ENCODE measurements around the gene HIC2.
A peak's percentile ranks its signal among the peaks of the same experiment; 100 is the strongest.
"Not testable (repeated sequence)": the region's sequence is repeated elsewhere in the genome, so short reads cannot be mapped to it uniquely, and the experiment has no call there.

Gene HIC2

DNA sequence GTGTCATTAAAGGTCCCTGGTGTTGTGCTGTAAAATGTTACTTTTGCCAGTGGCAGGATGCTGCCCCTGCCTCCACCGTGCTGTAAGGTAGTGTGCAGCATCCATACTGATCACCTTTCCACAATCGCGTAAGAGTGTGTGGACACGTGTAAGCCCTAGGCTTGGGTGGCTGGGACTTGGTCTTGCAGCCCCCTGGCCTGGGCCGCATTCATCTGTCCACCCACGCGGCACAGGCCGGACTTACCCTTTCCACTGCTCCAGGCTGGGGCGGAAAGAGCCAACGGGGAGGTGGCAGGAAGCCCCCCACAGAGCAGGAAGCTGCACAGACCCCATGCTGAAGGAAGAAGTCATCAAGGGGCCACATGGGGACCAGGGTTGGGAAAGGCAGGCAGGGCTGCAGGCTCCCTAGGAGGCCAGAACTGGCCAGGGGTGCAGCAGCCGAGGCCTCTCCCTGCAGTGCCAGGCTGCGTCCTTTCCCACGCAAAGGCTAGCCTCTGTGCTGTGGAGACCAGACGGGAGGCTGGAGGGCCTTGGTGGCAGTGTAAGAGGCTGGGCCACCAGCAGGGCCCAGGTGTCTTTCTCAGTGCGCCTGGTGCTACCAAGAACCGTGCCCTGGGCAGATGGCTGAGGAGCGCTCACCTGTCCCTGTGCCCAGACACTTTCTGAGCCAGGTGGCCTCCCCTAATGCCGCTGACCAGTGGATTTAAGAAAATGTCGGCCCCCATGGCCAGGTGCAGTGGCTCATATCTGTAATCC, 38.3 kb downstream of the HIC2 start:
- H3K4me3 ChIP-seq (ENCODE audit: low read depth, low read length), result no peak overlapping the region
- no peak for DNase-seq (ENCODE audit: low read depth)
- TF ChIP-seq POLR2A (IDR thresholded peaks at IDR 0.05; ENCODE audit: extremely low read depth, insufficient read length) (no peak), MAX (IDR thresholded peaks at IDR 0.05; ENCODE audit: low read depth, low read length) (no peak), MYC (IDR thresholded peaks at IDR 0.05; ENCODE audit: low read depth, low read length) (no peak)
- TF ChIP-seq, protein P1, sequence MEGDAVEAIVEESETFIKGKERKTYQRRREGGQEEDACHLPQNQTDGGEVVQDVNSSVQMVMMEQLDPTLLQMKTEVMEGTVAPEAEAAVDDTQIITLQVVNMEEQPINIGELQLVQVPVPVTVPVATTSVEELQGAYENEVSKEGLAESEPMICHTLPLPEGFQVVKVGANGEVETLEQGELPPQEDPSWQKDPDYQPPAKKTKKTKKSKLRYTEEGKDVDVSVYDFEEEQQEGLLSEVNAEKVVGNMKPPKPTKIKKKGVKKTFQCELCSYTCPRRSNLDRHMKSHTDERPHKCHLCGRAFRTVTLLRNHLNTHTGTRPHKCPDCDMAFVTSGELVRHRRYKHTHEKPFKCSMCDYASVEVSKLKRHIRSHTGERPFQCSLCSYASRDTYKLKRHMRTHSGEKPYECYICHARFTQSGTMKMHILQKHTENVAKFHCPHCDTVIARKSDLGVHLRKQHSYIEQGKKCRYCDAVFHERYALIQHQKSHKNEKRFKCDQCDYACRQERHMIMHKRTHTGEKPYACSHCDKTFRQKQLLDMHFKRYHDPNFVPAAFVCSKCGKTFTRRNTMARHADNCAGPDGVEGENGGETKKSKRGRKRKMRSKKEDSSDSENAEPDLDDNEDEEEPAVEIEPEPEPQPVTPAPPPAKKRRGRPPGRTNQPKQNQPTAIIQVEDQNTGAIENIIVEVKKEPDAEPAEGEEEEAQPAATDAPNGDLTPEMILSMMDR (IDR thresholded peaks at IDR 0.05; ENCODE audit: low read depth, low read length), result no peak

DNA sequence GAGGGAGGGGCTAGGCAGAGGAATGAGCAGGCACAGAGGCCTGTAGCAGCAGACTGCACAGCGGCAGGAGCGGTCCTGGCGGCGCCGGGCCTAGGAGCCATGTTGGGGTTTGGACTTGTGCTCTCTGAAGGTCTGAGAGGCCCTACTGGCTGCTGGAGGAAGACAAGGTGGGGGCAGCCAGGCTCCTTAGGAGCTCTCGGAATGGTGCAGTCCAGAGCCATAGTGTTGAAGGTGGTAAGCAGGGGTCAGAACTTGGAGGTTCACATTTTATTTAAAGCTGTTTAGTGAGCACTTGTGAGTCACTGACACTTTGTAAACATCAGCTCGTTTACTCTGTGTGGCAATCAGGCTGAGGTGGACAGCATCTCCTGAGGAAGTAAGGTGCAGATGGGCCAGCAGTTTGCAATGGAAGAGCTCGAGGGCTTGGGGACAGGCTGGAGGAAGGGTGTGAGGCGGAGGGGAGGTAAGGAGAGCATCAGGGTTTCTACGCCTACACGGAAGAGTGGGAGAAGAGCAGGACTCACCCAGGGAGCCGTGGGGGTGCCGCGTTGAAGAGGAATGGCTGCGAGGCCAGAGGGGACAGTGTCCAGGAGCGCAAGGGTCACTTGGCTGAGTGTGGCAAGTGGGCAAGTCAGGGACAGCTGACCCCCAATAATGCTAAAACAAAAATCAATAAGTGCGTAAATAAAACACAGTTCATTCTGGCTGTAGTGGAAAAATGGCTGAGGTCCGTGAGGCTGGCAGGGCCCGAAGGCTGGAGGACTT, 40.0 kb downstream of the HIC2 start:
- TF ChIP-seq MAX (IDR thresholded peaks at IDR 0.05; ENCODE audit: low read depth, low read length), result no peak
- TF ChIP-seq, protein P1 (IDR thresholded peaks at IDR 0.05; ENCODE audit: low read depth, low read length), result no peak
- no peak for TF ChIP-seq MYC (IDR thresholded peaks at IDR 0.05; ENCODE audit: low read depth, low read length)
- no peak for TF ChIP-seq POLR2A (IDR thresholded peaks at IDR 0.05; ENCODE audit: extremely low read depth, insufficient read length)
- no peak for DNase-seq (ENCODE audit: low read depth)
- no peak overlapping the region for H3K4me3 ChIP-seq (ENCODE audit: low read depth, low read length)

GRCh38 chr22:21462672-21463071, 45.5 kb downstream of the HIC2 start:
- H3K4me3 ChIP-seq (ENCODE audit: low read depth, low read length), result not testable (repeated sequence)

DNA sequence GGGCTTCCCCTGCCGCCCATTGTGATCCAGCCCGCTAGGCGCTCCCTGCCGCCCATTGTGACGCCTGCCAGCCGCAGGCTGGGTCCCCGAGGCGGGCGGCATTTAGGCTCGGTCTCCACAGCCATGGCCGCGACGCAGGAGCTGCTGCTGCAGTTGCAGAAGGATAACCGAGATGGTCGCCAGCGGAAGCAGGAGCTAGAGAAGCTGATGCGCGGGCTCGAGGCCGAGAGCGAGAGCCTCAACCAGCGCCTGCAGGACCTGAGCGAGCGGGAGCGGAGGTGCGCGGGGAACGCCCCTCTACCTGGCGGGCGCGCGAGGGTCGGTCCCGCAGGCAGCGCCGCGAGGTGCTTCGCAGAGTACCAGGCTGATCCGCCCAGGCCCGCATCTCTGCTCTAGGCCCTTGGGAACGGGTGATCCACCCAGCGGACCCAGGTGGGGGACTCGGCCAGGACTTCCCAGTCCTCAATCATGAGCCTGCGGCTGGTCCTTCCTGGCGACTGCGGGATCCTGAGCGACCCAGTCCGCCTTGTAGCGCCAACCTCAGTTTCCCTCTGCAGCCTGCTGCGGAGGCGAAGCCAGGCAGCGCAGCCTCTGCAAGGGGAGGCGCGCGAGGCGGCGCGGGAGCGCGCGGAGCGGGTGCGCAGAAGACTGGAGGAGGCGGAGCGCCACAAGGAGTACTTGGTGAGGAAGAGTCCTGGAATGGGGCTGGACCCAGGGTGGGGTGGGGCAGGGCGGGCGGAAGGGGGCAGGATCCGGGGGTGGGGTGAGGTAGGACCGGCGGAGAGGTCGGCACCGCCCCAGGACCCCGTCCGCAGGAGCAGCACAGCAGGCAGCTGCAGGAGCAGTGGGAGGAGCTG, 50.4 kb downstream of the HIC2 start, which contains the start of gene TMEM191C:
Gene TMEM191C (plus strand): TSS at position 51 of the 857 bp plus-strand sequence. CDS start 73 bp downstream, at position 124.
- not testable (repeated sequence) for DNase-seq (ENCODE audit: low read depth); H3K4me3 ChIP-seq (ENCODE audit: low read depth, low read length)

More at GRCh38 chr22:21462672-21463071, 45.5 kb downstream of the HIC2 start:
- not testable (repeated sequence) for DNase-seq (ENCODE audit: low read depth)

- peak; percentile 93 for DNase-seq (ENCODE audit: low read depth)
- H3K4me3 ChIP-seq (ENCODE audit: low read depth, low read length), result not testable (repeated sequence)
Observed at GRCh38 chr22:21468194-21469096, 51.3 kb downstream of the HIC2 start.

DNA sequence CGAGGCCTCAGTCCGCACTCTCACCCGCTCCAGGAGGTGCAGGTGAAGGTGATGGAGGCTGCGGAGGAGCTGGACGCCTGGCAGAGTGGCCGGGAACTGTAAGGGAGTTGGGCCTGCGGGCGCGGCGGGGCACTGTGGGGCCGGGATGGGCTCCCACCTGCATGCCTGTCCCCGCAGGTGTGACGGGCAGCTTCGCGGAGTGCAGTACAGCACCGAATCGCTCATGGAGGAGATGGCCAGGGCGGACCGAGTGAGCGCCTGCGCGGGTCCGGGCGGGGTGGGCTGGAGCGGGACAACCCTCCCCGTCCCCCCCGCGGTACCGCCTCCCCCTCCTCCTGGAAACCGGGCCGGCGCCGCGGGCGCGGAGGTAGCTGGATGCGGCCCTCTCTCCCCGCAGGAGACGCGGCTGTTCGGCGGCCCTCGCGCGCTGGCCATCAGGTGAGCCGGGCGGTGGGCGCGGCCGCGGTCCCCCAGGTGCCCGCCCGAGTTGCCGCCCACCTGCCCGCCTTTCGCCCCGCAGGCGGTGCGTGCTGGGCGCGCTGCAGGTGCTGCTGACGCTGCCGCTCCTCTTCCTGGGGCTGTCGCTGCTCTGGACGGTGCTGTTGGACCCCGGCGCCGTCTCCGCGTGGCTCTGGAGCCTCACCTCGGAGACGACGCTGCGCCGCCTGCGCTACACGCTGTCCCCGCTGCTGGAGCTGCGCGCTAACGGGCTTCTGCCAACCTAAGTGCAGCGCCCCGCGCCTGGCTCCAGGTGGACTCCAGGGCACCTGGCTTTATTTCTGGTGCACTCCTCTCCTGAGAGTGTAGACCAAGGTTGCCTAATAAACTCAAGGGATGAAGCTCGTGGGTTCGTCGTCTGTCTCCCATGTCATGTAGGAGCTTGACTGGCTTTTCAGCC, 52.2 kb downstream of the HIC2 start:
- DNase-seq (ENCODE audit: low read depth); H3K4me3 ChIP-seq (ENCODE audit: low read depth, low read length): not testable (repeated sequence)

DNA sequence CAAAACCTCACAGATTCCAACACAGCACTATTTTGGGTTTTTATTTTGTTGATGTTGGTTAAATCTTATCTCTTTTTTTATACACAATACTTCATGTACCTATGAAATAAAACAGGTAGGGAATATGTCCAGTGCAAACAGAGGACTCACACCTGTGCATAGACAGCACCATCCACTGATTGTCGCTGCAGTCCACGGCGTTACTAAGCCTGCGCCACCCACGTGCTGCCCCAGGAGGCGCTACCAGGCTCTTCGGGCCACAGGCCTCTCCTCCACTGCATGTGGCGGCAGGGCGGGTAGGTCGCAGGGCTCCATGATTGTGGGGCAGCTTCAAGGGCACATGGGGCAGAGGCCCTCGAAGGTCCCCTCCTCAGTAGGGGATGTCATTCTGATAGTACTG, 55.8 kb downstream of the HIC2 start:
- H3K4me3 ChIP-seq (ENCODE audit: low read depth, low read length); DNase-seq (ENCODE audit: low read depth): not testable (repeated sequence)

GRCh38 chr22:21473664-21474063, 56.5 kb downstream of the HIC2 start:
- DNase-seq (ENCODE audit: low read depth); H3K4me3 ChIP-seq (ENCODE audit: low read depth, low read length): not testable (repeated sequence)

GRCh38 chr22:21484039-21484438, 66.9 kb downstream of the HIC2 start:
- H3K4me3 ChIP-seq (ENCODE audit: low read depth, low read length); DNase-seq (ENCODE audit: low read depth): not testable (repeated sequence)

GRCh38 chr22:21487723-21488122, 70.6 kb downstream of the HIC2 start:
- not testable (repeated sequence) for DNase-seq (ENCODE audit: low read depth); H3K4me3 ChIP-seq (ENCODE audit: low read depth, low read length)

GRCh38 chr22:21489149-21489680, 72.0 kb downstream of the HIC2 start:
- not testable (repeated sequence) for DNase-seq (ENCODE audit: low read depth); H3K4me3 ChIP-seq (ENCODE audit: low read depth, low read length)

GRCh38 chr22:21490556-21490955, 73.4 kb downstream of the HIC2 start:
- H3K4me3 ChIP-seq (ENCODE audit: low read depth, low read length); DNase-seq (ENCODE audit: low read depth): not testable (repeated sequence)

Measured in NB4 (cell line).